ENCODE data around the gene ZC2HC1B.
"Not testable (repeated sequence)": the region's sequence is repeated elsewhere in the genome, so short reads cannot be mapped to it uniquely, and the experiment has no call there.

The ZC2HC1B gene, protein sequence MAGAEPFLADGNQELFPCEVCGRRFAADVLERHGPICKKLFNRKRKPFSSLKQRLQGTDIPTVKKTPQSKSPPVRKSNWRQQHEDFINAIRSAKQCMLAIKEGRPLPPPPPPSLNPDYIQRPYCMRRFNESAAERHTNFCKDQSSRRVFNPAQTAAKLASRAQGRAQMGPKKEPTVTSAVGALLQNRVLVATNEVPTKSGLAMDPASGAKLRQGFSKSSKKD

DNA sequence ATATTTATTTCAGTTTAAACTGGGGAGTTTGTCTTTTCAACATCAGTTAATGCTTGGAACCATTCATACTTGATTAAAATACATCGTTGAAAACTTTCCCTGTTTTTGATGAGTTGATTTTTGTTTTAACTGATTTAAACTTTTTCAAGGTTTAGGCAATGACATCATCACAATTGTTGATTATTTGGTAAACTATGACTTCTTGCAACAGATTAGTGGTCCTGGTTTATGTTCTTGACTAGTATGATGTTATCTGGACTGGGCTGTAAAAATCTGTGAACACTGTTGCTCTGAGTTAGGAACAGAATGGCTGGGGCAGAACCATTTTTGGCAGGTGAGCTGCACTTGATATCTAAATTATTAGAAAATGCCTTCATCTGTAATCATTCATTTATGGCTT, at the start of gene ZC2HC1B:
Gene ZC2HC1B, plus strand, starts transcription at position 241 of the 400 bp plus-strand sequence. Its CDS starts 66 bp downstream, at position 307.
- DNase-seq: no peak
- ATAC-seq: no peak

DNA sequence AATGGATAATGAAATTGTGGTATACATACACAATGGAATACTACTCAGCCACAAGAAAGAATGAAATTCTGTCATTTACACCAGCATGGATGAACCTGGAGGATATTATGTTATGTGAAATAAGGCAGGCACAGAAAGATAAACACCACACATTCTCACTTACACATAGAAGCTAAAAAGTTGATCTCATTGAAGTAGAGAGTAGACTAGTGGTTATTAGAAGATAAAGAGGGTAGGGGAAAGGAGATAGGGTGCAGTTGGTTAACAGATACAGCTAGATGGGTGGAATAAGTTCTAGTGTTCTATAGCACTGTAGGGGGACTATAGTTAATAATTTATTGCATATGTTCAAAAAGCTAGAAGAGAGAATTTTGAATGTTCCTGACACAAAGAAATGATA, 46.7 kb upstream of the ZC2HC1B start:
- DNase-seq (no peak), ATAC-seq (no peak)

DNA sequence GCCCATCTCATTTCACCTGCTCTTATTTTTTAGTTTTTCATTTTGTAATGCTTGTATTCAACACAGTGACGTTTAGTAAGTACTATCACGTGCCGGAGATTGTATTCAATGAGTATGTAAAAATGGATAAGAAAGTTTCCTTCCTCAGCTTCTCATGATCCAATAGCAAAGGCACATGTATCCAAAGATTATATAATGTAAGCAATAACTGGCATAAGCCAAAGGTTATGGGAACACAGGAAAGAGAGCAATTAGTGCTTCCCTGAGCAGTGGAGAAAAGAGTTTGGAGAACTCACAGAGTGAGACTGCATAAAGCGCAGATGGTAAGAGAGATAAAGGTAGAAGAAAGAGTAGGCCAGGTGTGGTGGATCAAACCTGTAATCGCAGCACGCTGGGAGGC, 42.9 kb upstream of the ZC2HC1B start:
- no peak for DNase-seq
- no peak for ATAC-seq

DNA sequence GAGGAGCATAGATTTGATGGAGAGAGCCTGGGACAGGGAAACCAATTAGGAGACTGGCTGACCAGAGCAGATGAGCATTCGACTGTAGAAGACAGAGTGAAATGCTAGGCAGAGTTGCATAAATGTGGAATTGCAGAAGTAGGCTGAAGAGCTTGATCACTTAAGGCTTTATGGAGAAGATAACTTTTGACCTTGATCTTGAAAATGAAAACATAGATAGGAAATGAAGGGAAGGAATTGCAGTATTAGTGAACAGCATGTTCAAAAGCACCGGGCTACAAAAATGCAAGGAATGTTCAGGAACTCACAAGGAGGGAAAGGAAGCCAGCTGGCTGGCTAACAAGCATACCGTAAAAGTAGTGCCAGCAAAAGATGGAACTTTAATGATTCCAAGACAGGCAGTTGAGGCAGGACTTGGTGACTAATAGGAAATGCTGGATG, 41.7 kb upstream of the ZC2HC1B start:
- DNase-seq (no peak), ATAC-seq (no peak)

DNA sequence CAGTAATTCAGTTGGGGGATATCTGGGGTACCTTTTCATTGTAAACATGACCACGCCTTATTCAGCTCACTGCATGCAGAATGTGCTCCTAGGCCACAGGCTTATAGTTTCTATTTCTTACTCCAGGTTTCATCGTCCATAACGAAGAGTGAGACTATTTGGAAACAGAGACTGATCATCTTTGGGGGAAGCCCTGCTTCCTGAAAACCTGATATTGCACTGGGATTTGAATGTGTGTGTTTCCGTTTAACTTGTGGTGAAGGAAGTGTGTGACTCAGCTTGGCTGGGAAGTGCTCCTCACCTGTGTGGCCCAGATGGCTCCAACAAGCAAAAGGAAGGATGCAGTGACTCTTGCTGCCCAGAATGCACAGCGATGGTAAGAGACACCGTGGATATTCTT, 40.7 kb upstream of the ZC2HC1B start:
- DNase-seq (no peak), ATAC-seq (no peak)

DNA sequence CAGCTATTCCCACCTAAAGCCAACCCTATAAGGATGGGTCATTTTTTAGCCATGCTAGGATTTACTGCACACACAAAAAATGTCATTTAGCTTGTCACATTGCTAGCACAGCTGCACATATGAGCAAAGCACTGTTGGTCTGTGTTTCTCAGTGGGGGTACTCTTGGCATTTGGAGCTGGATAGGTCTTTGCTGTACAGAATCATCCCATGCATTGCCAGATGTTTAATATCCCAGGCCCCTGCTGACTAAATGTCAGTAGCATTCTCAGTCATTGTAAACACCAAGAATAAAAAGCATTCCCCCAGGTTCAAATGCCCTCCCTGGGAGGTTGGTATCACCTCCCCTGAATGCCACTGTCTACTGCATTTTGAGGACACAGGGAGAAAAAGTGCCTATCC, 35.7 kb upstream of the ZC2HC1B start:
- ATAC-seq (no peak), DNase-seq (no peak)

DNA sequence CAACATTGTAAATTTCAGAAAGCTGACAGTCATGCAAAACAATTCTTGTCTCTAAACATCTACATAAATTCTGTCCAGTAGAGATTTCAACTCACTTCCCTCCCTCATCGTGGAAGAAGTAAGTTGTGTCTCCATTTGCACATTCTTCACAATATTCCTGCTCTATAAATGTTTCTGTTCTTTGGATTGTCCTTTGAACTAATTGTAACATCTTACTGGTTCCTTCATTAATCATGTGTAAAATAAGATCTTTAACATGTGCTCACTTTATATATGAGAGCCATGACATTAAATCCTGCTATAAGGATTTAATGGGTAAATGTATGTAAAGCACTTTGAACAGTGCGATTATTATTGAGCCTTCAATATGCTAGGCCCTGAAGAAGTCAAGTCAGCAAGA, 28.1 kb upstream of the ZC2HC1B start:
- ATAC-seq (no peak), DNase-seq (no peak)

DNA sequence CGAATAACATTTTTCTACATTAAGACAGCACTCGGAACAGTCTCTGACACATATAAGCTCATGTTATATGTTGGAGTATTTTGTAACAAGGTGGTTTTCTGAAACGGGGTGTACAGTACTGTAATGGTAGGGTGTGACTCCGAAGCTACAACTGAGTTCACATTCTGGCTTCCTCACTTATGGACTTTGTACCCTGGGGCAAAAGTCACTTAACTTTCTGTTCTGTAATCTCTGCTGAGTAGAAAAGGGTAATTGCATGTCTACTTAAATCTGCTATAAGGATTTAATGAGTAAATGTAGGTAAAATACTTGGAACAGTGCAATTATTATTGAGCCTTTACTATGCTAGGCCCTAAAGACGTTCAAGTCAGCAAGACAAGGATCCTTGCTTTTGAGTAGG, 25.9 kb upstream of the ZC2HC1B start:
- DNase-seq (no peak), ATAC-seq (no peak)

DNA sequence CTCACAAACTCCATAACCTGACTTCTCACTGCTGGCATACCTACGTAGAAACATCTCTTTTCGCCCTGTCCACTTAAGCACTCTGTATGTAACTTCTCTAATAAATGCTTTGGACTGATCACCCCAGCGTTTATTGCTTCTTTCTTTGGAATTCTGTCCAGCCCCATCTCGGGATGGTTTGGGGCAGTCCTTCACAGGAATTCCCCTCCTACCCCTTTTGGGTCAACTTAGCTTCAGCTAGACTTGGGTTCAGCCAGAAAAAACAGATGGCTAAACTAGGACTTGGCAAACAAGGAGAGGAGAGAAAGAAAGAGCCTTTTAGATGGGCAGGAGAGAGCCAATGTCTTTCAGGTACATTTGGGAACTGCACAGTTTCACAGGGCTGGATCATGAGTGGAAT, 25.1 kb upstream of the ZC2HC1B start:
- DNase-seq (no peak), ATAC-seq (no peak)

DNA sequence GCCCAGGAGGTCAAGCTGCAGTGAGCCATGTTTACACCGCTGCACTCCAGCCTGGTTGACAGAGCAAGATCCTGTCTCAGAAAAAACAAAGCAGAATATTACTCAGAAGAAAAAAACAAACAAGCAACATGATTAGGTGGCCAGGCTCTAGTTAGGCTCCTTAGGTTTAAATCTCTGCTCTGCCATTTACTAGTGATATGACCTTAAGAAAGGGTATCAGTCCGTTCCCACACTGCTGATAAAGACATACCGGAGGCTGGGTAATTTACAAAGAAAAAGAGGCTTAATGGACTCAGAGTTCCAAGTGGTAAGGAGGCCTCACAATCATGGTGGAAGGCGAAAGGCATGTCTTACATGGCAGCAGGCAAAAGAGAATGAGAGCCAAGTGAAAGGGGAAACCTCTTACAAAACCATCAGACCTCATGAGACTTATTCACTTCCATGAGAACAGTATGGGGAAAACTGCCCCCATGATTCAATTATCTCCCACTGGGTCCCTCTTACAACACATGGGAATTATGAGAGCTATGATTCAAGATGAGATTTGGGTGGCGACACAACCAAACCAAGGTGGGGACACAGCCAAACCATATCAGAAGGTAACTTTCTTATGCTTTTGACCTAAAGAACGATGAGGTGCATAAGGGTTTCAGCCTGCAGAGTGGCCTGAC, 23.5 kb upstream of the ZC2HC1B start:
- ATAC-seq: no peak
- no peak for DNase-seq

DNA sequence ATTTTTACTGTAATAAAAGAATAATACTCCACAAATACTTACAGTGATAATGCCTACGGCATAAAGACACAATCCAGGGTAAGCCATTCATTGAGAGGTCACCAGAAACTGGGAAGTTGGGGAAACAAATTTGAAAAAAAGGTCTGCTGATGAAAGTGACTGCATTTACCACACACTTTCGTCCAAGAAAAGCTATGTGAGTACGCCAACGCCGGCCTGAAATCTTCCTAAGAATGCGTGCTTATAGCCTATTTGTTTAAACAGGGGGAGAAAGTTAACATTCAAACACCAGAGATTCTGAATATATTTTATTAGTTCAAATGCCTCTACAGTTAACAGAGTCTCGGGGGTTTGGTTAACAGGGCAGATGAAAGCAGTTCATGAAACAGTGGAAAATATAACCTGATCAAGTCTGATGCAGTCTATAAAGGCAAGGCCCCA, 21.8 kb upstream of the ZC2HC1B start:
- peak; percentile 81 for ATAC-seq

DNA sequence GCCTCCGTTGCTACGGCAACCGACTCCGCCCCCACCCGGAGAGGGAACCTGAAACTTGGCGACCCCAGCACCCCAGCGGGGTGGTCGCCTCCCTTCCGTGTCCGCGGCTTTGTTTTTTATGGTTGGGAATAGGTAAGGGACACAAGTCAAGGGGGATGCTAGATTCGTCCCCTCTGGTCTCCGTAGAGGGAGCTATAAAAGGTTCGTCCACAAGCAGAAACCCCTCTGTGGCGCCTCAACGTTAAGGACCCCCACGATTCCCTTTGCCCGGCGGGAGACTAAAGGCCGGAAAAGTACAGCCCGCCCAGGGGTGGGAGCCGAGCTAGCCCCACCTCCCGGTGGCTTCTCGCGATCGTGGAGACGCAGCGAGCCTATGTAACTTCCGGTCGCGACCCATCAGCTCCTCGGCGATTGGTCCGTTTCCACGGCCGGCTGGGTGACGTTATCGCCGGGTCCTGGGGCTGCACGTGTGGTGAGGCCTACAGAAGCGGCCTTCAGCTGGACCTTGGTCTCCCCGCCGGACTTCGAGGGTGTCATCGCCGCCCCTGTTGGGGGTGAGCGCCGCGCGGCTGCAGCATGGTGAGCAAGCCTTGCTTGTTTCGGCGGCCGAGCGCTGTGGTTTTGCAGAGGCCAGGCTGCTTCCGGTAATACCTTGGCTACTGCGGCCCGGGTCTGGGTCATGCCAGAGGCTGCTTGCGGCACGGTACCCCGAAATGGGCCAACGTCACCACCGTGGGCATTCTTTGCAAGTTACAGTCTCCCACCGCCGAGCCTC, 21.2 kb upstream of the ZC2HC1B start, which contains the start of gene LTV1:
Gene LTV1, plus strand, starts transcription at position 437 of the 775 bp plus-strand sequence. Its CDS starts 140 bp downstream, at position 577.
- DNase-seq (peak; percentile 95), ATAC-seq (peak; percentile 95)

More for the DNA sequence above, 21.8 kb upstream of the ZC2HC1B start:
- DNase-seq: no peak

DNA sequence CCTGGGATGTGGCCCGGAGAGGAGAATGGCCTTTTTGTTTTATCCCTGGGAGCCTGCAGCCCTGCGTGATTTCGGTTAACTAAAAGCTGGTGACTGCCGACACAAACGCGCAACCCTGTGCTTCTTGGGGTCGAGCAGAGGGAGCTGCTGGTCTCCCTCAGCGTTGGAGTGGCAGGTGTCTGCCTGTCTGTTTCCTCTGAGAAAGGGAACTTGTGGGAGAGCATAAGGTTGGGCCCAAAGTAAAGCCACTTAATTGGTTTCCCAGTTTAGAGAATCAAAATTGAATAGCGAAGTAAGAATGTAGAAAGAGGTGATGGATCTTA, 20.6 kb upstream of the ZC2HC1B start:
- ATAC-seq (no peak), DNase-seq (no peak)

DNA sequence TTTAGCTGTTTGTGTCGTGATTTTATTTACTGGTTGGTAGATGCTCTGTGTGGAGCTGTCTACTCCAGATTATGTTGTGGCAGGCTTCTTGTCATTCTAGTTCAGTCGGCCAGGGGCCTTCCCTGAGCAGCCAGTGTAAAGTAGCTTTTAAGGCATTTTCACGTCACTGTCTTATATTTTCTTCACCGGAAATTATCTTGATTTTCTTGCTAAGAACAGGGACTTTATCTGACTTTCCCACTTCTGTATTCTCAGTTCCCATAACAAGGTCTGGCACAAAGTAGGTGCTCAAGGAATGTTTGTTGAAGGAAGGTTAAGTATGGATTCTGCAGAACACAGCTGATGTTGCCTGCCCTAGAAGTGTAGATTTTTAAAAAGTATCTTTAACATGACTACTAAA, 20.3 kb upstream of the ZC2HC1B start:
- DNase-seq (no peak), ATAC-seq (no peak)

DNA sequence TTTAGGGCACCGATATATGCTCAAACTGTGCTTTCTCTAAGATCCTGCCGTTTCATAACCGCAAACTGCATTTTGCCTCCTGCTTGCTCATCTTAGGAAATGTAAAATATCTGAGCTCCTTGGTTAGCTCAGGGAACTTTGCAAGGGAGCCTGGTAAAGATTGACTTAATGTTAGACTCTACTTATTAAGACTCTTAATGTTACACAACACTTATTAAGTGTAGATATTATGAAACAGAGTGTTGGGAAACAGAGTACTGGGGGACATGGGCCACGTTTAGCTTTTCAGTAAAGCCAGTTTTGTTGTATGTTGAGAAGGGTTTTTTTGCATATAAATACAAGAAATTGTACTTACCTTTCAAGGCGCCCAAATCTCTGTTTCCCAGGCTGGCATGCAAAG, 19.2 kb upstream of the ZC2HC1B start:
- no peak for DNase-seq
- no peak for ATAC-seq

DNA sequence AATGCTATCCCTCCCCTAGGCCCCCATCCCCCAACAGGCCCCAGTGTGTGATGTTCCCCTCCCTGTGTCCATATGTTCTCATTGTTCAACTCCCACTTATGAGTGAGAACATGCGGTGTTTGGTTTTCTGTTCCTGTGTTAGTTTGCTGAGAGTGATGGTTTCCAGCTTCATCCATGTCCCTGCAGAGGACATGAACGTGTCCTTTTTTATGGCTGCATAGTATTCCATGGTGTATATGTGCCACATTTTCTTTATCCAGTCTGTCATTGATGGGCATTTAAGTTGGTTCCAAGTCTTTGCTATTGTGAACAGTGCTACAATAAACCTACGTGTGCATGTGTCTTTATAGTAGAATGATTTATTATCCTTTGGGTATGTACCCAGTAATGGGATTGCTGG, 12.6 kb upstream of the ZC2HC1B start:
- not testable (repeated sequence) for DNase-seq, ATAC-seq

DNA sequence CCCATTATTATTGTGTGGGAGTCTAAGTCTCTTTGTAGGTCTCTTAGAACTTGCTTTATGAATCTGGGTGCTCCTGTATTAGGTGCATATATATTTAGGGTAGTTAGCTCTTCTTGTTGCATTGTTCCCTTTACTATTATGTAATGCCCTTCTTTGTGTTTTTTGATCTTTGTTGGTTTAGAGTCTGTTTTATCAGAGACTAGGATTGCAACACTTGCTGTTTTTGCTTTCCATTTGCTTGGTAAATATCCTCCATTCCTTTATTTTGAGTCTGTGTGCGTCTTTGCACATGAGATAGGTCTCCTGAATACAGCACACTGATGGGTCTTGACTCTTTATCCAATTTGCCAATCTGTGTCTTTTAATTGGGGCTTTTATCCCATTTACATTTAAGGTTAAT, 9.2 kb upstream of the ZC2HC1B start:
- ATAC-seq, DNase-seq: not testable (repeated sequence)

DNA sequence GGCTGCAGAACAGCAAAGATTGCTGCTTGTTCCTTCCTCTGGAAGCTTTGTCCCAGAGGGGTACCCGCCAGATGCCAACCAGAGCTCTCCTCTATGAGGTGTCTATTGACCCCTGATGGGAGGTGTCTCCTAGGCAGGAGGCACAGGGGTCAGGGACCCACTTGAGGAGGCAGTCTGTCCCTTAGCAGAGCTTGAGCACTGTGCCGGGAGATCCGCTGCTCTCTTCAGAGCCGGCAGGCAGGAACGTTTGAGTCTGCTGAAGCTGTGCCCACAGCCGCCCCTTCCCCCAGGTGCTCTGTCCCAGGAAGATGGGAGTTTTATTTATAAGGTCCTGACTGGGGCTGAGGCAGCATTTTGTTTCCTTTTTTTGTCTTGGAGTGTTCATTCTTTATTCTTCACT, 7.5 kb upstream of the ZC2HC1B start:
- DNase-seq, ATAC-seq: not testable (repeated sequence)

DNA sequence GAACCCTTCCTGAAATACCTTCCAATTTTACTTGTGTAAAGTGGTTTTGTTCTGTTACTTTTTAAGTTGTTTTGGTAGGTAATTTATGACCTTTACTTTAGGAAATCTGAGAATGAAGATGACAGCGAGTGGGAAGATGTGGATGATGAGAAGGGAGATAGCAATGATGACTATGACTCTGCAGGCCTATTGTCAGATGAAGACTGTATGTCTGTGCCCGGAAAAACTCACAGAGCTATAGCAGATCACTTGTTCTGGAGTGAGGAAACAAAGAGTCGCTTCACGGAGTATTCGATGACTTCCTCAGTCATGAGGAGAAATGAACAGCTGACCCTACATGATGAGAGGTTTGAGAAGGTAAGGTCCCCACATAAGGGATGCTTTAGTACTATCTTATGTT, 6.6 kb upstream of the ZC2HC1B start:
- ATAC-seq (peak; percentile 86), DNase-seq (no peak)

DNA sequence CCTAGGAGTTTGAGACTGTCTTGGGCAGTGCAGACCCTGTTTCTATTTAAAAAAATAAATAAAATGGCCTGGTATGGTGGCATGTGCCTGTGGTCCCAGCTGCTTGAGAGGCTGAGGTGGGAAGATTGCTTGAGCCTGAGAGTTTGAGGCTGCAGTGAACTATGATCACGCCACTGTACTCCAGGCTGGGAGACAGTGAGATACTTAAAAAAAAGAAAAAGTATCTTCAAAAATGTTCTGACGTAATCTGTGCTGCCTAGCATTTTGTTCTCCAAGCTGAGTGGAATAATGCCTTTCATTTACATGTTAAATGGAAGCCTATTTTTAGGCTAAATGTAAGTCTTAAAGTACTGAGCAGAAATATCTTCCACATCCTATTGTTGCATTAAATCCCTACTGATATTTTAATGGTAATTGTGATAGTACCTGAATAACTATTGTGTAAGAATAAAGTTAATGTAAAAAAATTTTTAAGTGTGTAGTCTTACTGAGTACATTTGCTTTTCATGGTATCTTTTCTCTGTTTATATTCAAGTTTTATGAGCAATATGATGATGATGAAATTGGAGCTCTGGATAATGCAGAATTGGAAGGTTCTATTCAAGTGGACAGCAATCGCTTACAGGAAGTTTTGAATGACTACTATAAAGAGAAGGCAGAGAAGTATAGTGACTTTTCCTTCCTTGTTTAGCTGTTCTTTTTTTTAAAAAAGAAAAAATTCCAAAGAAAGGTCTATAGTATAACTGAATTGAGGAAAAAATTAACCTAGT, 4.2 kb upstream of the ZC2HC1B start:
- ATAC-seq (no peak), DNase-seq (no peak)

DNA sequence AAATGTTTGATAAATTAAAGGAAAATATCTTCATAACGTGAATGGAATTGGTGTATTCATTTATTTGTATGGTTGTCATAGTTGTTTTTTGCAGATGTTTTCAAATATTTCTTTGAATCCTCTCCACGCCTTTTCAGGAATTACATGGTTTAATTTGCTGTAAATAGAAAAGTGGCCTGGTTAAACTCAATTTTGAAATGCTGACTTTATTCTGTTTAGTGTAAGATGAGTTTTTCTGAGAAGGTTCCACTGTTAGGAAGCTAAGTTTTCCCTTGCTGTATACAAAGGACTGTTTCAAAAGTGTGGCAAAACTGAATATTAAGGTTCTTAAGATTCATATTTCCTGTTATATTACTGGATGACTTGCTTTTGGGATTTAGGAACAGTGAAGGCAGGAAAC, 503 bp upstream of the ZC2HC1B start:
- ATAC-seq: no peak
- no peak for DNase-seq

DNA sequence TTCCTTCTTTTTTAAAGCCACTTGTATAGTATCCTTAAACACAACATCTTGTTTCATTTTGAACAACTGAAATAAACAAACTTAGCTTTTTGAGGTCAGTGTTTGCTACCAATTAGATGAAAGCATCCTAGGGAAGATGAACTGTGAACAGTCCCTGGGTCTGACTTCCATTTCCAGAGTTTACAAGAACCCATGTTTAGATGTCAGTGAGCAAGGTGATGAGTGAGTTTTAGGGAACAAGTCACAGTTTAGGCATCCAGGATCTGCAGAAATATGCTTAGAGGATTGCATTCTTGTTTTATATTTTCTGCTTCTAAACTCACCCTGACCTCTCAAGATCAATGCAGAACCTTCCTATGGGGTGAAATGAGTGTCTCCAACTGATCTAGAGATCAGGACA, 3.0 kb downstream of the ZC2HC1B start:
- DNase-seq: no peak
- ATAC-seq: no peak

Measured in stimulated activated naive CD8-positive, alpha-beta T cell treated with anti-CD3 and anti-CD28 coated beads, Interleukin-15, Interleukin-2, amounts not matched to agents 100 U/mL and 50 U/mL, for 24 hours (primary cell).